K562 (cell line): ENCODE data around the gene GOLIM4. TPM values are rescaled to one million over a fixed set of nuclear protein-coding genes. Genes with fewer than 3 reads are reported as not detected.

Source experiments
- ATAC-seq: fragments of 200-7000 bp; cut with Tn5 transposase; 3 replicates; pipeline ENCODE4 v1.9.1; 2020; ENCODE audit warnings: moderate library complexity
- BruUV-seq: library from RNA; stranded (reverse); fragments of 400-500 nt; replicated peaks from 2 replicates; lab custom pipeline; 2021; lab: Mats Ljungman, UMichigan
- CTCF ChIA-PET: fragments of 300-600 bp; formaldehyde crosslinking; extraction: SDS; loops from one replicate; lab custom pipeline; 2021; ENCODE audit warnings: low intra/inter-chr PET ratio; lab: Yijun Ruan, JAX
- POLR2A ChIA-PET: fragments of 300-600, 350-650 bp; sonication (Branson Sonifier 250); formaldehyde crosslinking; extraction: SDS; loops from one replicate; lab custom pipeline; 2021; ENCODE audit warnings: antibody characterized with exemption, inconsistent platforms; lab: Yijun Ruan, JAX
- DNase-seq, 4 experiments: peaks; one replicate each; pipeline versions ENCODE4 v3.0.0 to v3.0.0-alpha.2; 2011 to 2018; ENCODE audit warnings: low spot score in 3 of 4, mixed read lengths in 3 of 4; ENCODE audit errors: extremely low read depth in 1 of 4
- FAIRE-seq: peaks from 2 replicates; lab custom pipeline; 2011; peaks lifted over from hg19 to GRCh38; lab: Jason Lieb, UNC
- H2AFZ ChIP-seq: 2 replicates; pipeline ENCODE4 v1.6.0; 2011; ENCODE audit warnings: low read depth, low read length, control low read depth, inconsistent platforms
- H3K27ac ChIP-seq: fragments of 200-600 bp; 3 replicates; pipeline ENCODE4 v1.8.0; 2011; ENCODE audit warnings: low read depth, mild to moderate bottlenecking, control low read depth, inconsistent platforms, low read length, moderate library complexity, mixed read lengths; ENCODE audit errors: extremely low read depth
- H3K27me3 ChIP-seq, 2 experiments: fragments of 300-600 bp in 1 of 2; 2 replicates in 1 of 2; 3 replicates in 1 of 2; pipeline versions ENCODE4 v1.6.0 to v1.8.0; 2011; ENCODE audit warnings: inconsistent platforms in 2 of 2, low read length in 2 of 2, mild to moderate bottlenecking in 1 of 2, mixed read lengths in 1 of 2, moderate library complexity in 1 of 2; ENCODE audit not compliant: control insufficient read depth in 2 of 2, insufficient read depth in 2 of 2
- H3K36me3 ChIP-seq: fragments of 300-600 bp; 3 replicates; pipeline ENCODE4 v1.8.0; 2011; ENCODE audit warnings: mild to moderate bottlenecking, low read length, inconsistent platforms; ENCODE audit not compliant: control insufficient read depth, insufficient read depth
- H3K4me1 ChIP-seq, 2 experiments: fragments of 200-600 bp in 1 of 2; replicated peaks in 1 of 2; 2 replicates in 1 of 2; 3 replicates in 1 of 2; pipeline versions ENCODE4 v1.5.1 to v1.8.0; 2011; ENCODE audit warnings: inconsistent platforms in 2 of 2, low read length in 2 of 2, mild to moderate bottlenecking in 1 of 2, mixed read lengths in 1 of 2, moderate library complexity in 1 of 2; ENCODE audit not compliant: control insufficient read depth in 2 of 2, insufficient read depth in 2 of 2
- H3K4me2 ChIP-seq: 2 replicates; pipeline ENCODE4 v1.6.1; 2011; ENCODE audit warnings: low read length, control low read depth, inconsistent platforms, mixed read lengths; ENCODE audit not compliant: insufficient read depth
- H3K4me3 ChIP-seq: fragments of 200-600 bp; sonication (generic), shearing (Covaris generic); 2 replicates; pipeline ENCODE4 v1.5.1; 2016; ENCODE audit warnings: control low read depth, inconsistent platforms
- H3K79me2 ChIP-seq: fragments of 200-600 bp; 3 replicates; pipeline ENCODE4 v1.8.0; 2011; ENCODE audit warnings: low read length, inconsistent platforms; ENCODE audit not compliant: control insufficient read depth, insufficient read depth
- H3K9ac ChIP-seq, 2 experiments: 2 replicates each; pipeline versions ENCODE4 v1.6.0 to v1.6.1; 2011; ENCODE audit warnings: low read depth in 2 of 2, low read length in 2 of 2, control low read depth in 1 of 2, inconsistent platforms in 1 of 2, mild to moderate bottlenecking in 1 of 2, mixed read lengths in 1 of 2; ENCODE audit not compliant: insufficient read depth in 1 of 2
- H3K9me1 ChIP-seq: one replicate; pipeline ENCODE4 v1.6.0; 2011; ENCODE audit warnings: inconsistent platforms, mild to moderate bottlenecking, low read length, moderate library complexity; ENCODE audit not compliant: control insufficient read depth, insufficient read depth
- H3K9me3 ChIP-seq: replicated peaks from 2 replicates; pipeline ENCODE4 v1.5.1; 2011; ENCODE audit warnings: low read depth, low read length, inconsistent platforms; ENCODE audit not compliant: control insufficient read depth, insufficient read depth
- H4K20me1 ChIP-seq: replicated peaks from 2 replicates; pipeline ENCODE4 v1.6.1; 2011; ENCODE audit warnings: low read length, inconsistent platforms, mixed read lengths; ENCODE audit not compliant: control insufficient read depth, insufficient read depth
- CHCHD3 ChIP-seq: fragments of 250-450 bp; sonication (Bioruptor Pico); IDR thresholded peaks from 2 replicates; pipeline ENCODE4 v2.1.2; 2022; ENCODE audit warnings: mild to moderate bottlenecking
- CXXC5 ChIP-seq: fragments of 250-450 bp; sonication (Bioruptor Pico); IDR thresholded peaks from 2 replicates; pipeline ENCODE4 v1.8.0; 2022; ENCODE audit warnings: inconsistent platforms, mild to moderate bottlenecking, moderate library complexity
- ETV1 ChIP-seq: fragments of 450-650 bp; conservative IDR thresholded peaks from 2 replicates; pipeline ENCODE4 v1.6.1; 2016; ENCODE audit warnings: missing genetic modification characterization, control low read depth, low read depth, missing compliant biosample characterization
- GATAD2A ChIP-seq: fragments of 450-650 bp; IDR thresholded peaks from 2 replicates; pipeline ENCODE4 v1.6.1; 2017
- HDAC2 ChIP-seq: fragments of 450-650 bp; IDR thresholded peaks from 2 replicates; pipeline ENCODE4 v1.6.1; 2016; ENCODE audit warnings: mild to moderate bottlenecking
- HLTF ChIP-seq: fragments of 450-650 bp; IDR thresholded peaks from 2 replicates; pipeline ENCODE4 v1.6.1; 2016
- MIER1 ChIP-seq: fragments of 450-650 bp; IDR thresholded peaks from 2 replicates; pipeline ENCODE4 v1.6.1; 2016; ENCODE audit warnings: antibody characterized with exemption, mild to moderate bottlenecking, low read depth
- ZNF347 ChIP-seq: fragments of 450-650 bp; formaldehyde crosslinking; IDR thresholded peaks from 2 replicates; pipeline ENCODE4 v1.4.0; 2020; ENCODE audit warnings: low read depth, mild to moderate bottlenecking, moderate library complexity
- WGBS: fragments of 100-300 bp; shearing (Covaris generic); methylation state at CpG from one replicate; pipeline ENCODE4 v1.1.6; 2016; ENCODE audit warnings: low coverage, mixed read lengths; ENCODE audit not compliant: insufficient coverage; ENCODE audit errors: missing lambda C conversion rate; 5-methylcytosine and 5-hydroxymethylcytosine counted together
- in situ Hi-C: fragments of 300-500 bp; cut with MboI; formaldehyde crosslinking; loops from 4 replicates; pipeline ENCODE4 v1.15.0; 2018; ENCODE audit warnings: inconsistent platforms, mixed read lengths
- intact Hi-C: fragments of 100-400 bp; cut with micrococcal nuclease; formaldehyde crosslinking; loops from 2 replicates; pipeline ENCODE4 v1.14.2; 2022
- polyA plus RNA-seq, 8 experiments: library from polyadenylated mRNA; depleted of rRNA in 4 of 8; stranded (reverse) in 5 of 8; unstranded in 3 of 8; fragments of >200 nt; fragmentation: Nextera tagmentation in 2 of 8; fragmentation: Illumina TruSeq in 1 of 8; extraction: Ambion mirVana in 2 of 8; extraction: Trizol in 1 of 8; gene quantifications; 2 replicates each; pipeline versions ENCODE4 v1.2.1 to v1.2.3, GENCODE V29; 2011 to 2014; ENCODE audit warnings: inconsistent platforms in 1 of 8, missing spikeins in 1 of 8
- total RNA-seq, 7 experiments: library from RNA; depleted of rRNA in 6 of 7; stranded (reverse); fragments of >200 nt in 6 of 7; fragmentation: Illumina TruSeq in 2 of 7; extraction: Trizol in 2 of 7; gene quantifications; 2 replicates each; pipeline versions ENCODE4 v1.2.1 to v1.2.3, GENCODE V29; 2011 to 2021; ENCODE audit warnings: low replicate concordance in 1 of 7
- TF ChIP-seq, protein P1 (sequence below): fragments of 250-450 bp; sonication (Bioruptor Pico); IDR thresholded peaks from 2 replicates; pipeline ENCODE4 v1.4.0; 2020; ENCODE audit warnings: mild to moderate bottlenecking
- TF ChIP-seq, protein P2 (sequence below), 2 experiments: fragments of 450-650 bp; formaldehyde crosslinking in 1 of 2; IDR thresholded peaks; 2 replicates each; pipeline versions ENCODE4 v1.4.0 to v1.6.1; 2014 to 2020; ENCODE audit warnings: mild to moderate bottlenecking in 2 of 2, borderline replicate concordance in 1 of 2, low read depth in 1 of 2
- TF ChIP-seq, protein P3 (sequence below): fragments of 450-650 bp; formaldehyde crosslinking; IDR thresholded peaks from 2 replicates; pipeline ENCODE4 v1.4.0; 2022; ENCODE audit warnings: missing genetic modification characterization

GOLIM4 gene
- total and polyA plus RNA-seq, 9 of the 15 experiments (the other 6 are each of a cell fraction or from before 2014, with no cell fraction given): 9.3 to 39.4 (median 31.0) TPM

DNA sequence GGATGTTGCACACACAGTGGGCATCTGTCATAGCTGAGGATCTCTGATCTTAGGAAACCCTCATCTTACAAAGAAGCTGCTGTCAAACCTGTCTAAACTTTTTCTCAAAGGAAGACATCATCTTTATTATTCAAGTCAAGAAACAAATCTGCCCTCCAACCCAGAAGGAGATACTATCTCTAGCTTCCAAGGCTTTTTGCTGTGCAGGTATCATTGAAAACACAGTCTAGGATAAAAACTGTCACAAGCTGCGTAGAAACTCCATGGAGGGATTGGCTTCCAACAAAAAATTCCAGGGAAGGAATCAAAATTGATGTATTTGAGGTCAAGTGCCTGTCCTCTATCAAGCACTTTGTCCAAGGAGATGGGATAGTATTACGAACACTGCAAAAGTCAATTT lies 89.1 kb downstream of the GOLIM4 start:
- no peak for FAIRE-seq
- TF ChIP-seq, protein P1, sequence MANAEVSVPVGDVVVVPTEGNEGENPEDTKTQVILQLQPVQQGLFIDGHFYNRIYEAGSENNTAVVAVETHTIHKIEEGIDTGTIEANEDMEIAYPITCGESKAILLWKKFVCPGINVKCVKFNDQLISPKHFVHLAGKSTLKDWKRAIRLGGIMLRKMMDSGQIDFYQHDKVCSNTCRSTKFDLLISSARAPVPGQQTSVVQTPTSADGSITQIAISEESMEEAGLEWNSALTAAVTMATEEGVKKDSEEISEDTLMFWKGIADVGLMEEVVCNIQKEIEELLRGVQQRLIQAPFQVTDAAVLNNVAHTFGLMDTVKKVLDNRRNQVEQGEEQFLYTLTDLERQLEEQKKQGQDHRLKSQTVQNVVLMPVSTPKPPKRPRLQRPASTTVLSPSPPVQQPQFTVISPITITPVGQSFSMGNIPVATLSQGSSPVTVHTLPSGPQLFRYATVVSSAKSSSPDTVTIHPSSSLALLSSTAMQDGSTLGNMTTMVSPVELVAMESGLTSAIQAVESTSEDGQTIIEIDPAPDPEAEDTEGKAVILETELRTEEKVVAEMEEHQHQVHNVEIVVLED (CRISPR knock-in tag): no peak
- no peak for TF ChIP-seq HLTF
- no peak for TF ChIP-seq MIER1
- TF ChIP-seq ZNF347 (CRISPR knock-in tag): no peak
- no peak for TF ChIP-seq HDAC2
- TF ChIP-seq CHCHD3: no peak
- TF ChIP-seq, protein P2, sequence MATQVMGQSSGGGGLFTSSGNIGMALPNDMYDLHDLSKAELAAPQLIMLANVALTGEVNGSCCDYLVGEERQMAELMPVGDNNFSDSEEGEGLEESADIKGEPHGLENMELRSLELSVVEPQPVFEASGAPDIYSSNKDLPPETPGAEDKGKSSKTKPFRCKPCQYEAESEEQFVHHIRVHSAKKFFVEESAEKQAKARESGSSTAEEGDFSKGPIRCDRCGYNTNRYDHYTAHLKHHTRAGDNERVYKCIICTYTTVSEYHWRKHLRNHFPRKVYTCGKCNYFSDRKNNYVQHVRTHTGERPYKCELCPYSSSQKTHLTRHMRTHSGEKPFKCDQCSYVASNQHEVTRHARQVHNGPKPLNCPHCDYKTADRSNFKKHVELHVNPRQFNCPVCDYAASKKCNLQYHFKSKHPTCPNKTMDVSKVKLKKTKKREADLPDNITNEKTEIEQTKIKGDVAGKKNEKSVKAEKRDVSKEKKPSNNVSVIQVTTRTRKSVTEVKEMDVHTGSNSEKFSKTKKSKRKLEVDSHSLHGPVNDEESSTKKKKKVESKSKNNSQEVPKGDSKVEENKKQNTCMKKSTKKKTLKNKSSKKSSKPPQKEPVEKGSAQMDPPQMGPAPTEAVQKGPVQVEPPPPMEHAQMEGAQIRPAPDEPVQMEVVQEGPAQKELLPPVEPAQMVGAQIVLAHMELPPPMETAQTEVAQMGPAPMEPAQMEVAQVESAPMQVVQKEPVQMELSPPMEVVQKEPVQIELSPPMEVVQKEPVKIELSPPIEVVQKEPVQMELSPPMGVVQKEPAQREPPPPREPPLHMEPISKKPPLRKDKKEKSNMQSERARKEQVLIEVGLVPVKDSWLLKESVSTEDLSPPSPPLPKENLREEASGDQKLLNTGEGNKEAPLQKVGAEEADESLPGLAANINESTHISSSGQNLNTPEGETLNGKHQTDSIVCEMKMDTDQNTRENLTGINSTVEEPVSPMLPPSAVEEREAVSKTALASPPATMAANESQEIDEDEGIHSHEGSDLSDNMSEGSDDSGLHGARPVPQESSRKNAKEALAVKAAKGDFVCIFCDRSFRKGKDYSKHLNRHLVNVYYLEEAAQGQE (IDR thresholded peaks at IDR 0.05; ENCODE audit: borderline replicate concordance): no peak
- TF ChIP-seq, protein P2 (CRISPR knock-in tag; IDR thresholded peaks at IDR 0.05; ENCODE audit: low read depth): no peak
- TF ChIP-seq, protein P3, sequence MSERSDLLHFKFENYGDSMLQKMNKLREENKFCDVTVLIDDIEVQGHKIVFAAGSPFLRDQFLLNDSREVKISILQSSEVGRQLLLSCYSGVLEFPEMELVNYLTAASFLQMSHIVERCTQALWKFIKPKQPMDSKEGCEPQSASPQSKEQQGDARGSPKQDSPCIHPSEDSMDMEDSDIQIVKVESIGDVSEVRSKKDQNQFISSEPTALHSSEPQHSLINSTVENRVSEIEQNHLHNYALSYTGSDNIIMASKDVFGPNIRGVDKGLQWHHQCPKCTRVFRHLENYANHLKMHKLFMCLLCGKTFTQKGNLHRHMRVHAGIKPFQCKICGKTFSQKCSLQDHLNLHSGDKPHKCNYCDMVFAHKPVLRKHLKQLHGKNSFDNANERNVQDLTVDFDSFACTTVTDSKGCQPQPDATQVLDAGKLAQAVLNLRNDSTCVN: no peak
- no peak for TF ChIP-seq GATAD2A
- TF ChIP-seq ETV1 (tag): no peak
- TF ChIP-seq CXXC5 (CRISPR knock-in tag): no peak
- no peaks in the 10 kb centered on the region for H4K20me1 ChIP-seq
- WGBS: 63% methylated on average over 2 of the region's 2 CpGs
- DNase-seq: no peak
- BruUV-seq: no TSS peak
- intact Hi-C loops: no loop called here
- no peak overlapping the region for H2AFZ ChIP-seq
- in situ Hi-C loops: no loop called here
- ChIA-PET POLR2A (no interaction called here), CTCF (no interaction called here)
- peaks cover 12% of the 10 kb centered on the region; the same call in 1 of the 3 replicates for H3K36me3 ChIP-seq
- H3K4me2 ChIP-seq: no peak overlapping the region
- H3K9ac ChIP-seq: no peak overlapping the region
- H3K4me1 ChIP-seq: 0 out of 5 replicates have a peak, but pooled peaks cover 0 to 3% of the 10 kb centered on the region in 2 experiments
- H3K4me3 ChIP-seq: no peak overlapping the region
- no peaks in the 10 kb centered on the region for H3K9me1 ChIP-seq
- H3K27ac ChIP-seq: no peak overlapping the region
- peak; percentile 11; the same call in 1 of the 3 replicates for ATAC-seq
- no peaks in the 10 kb centered on the region for H3K79me2 ChIP-seq
- no peaks in the 10 kb centered on the region for H3K27me3 ChIP-seq
- H3K9me3 ChIP-seq: no peaks in the 10 kb centered on the region
